Right lobe of liver (tissue), 6 donors: ENCODE data around the gene GABPA. TPM values are rescaled to one million over a fixed set of nuclear protein-coding genes. Genes with fewer than 3 reads are reported as not detected.

Experiments
- ATAC-seq, 4 donors: fragments of 200-7000 bp; cut with Tn5 transposase; one replicate each; pipeline ENCODE4 v1.9.1; 2020; ENCODE audit warnings: mild to moderate bottlenecking in 4 of 4, moderate library complexity in 4 of 4
- DNase-seq, 3 donors: peaks; one replicate each; pipeline ENCODE4 v3.0.0-alpha.2; 2020
- H3K27ac ChIP-seq, 3 donors: fragments of 200-600 bp; one replicate each; pipeline ENCODE4 v1.8.0; 2022
- H3K27me3 ChIP-seq, 2 donors: fragments of 200-600 bp; one replicate each; pipeline ENCODE4 v1.8.0; 2022
- H3K36me3 ChIP-seq, 4 donors: fragments of 200-600 bp; sonication (generic) in 1 of 4; one replicate each; pipeline versions ENCODE4 v1.5.1 to v1.8.0; 2017 to 2022; ENCODE audit warnings: control low read depth in 1 of 4
- H3K4me1 ChIP-seq, 4 donors: fragments of 200-600 bp; sonication (generic) in 1 of 4; one replicate each; pipeline versions ENCODE4 v1.5.1 to v1.8.0; 2017 to 2022; ENCODE audit warnings: control low read depth in 1 of 4
- H3K4me3 ChIP-seq, 3 donors: fragments of 200-600 bp; one replicate each; pipeline ENCODE4 v1.8.0; 2022
- H3K9me3 ChIP-seq, 4 donors: fragments of 200-600 bp; sonication (generic) in 1 of 4; one replicate each; pipeline versions ENCODE4 v1.5.1 to v1.8.0; 2017 to 2022; ENCODE audit warnings: control low read depth in 1 of 4
- POLR2A ChIP-seq: fragments of 450-650 bp; IDR thresholded peaks from one replicate; pipeline ENCODE4 v1.6.1; 2017; ENCODE audit warnings: antibody characterized with exemption, mild to moderate bottlenecking
- WGBS: methylation state at CpG from one replicate; pipeline ENCODE4 v1.1.6; 2018; ENCODE audit warnings: low coverage, low lambda C conversion rate; ENCODE audit not compliant: insufficient coverage; ENCODE audit errors: missing lambda C conversion rate; 5-methylcytosine and 5-hydroxymethylcytosine counted together
- intact Hi-C, 2 donors: fragments of 100-400 bp; cut with DNase I; formaldehyde crosslinking; loops; one replicate each; pipeline versions ENCODE4 v1.11.2 to v1.14.1; 2022
- total RNA-seq, 6 experiments: library from RNA; depleted of rRNA in 2 of 6; stranded (reverse); fragments of >200 nt in 2 of 6; fragmentation: NEBNext Ultra II Directional in 3 of 6; extraction: Animal tissue kit (Norgen Biotek cat#: 25700) in 3 of 6; gene quantifications; one replicate each; pipeline versions ENCODE4 v1.1.0 to v1.2.4, GENCODE V29; 2016 to 2023
- TF ChIP-seq, protein P1 (sequence below), 4 donors: fragments of 200-600 bp in 3 of 4; fragments of 450-650 bp in 1 of 4; IDR thresholded peaks; one replicate each; pipeline versions ENCODE4 v1.5.1 to v1.8.0; 2016 to 2022; ENCODE audit warnings: antibody characterized with exemption in 4 of 4, mild to moderate bottlenecking in 2 of 4
- donor health status: DM: no; HTN: yes; CAD: no.
- donor health status: DM: no; HTN: no; CAD: no.
- donor health status: DM: no; HTN: no; CAD: no.
- donor health status: DM: no; HTN: yes; CAD: no.
- donor health status: DM: no; HTN: yes; CAD: no.

GABPA gene
- total RNA-seq, 6 experiments from 2014 or later = 8.4 to 15.2 (median 12.3) TPM

DNA sequence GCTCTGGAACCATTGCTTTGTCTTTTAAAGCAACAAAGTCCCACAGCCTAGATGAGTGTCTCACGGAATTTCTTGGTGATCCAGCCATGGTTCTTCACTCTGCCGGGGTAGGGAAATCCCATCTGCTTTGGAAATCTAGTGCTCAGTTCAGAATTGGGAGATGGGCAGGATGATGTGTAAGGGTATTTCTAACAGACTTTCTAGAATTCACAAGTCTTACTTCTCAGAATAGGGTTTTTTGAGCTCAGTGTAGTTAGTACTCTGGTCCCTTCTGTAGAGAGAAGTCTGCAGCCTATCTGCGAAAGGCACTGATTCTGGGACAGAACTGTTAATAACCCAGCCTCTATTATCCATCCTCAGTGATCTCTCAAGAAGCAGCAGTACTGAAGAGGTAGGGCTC, 25.3 kb downstream of the GABPA start:
- Histone ChIP-seq H3K4me3 (no peak overlapping the region), H3K4me1 (no peaks in the 10 kb centered on the region), H3K9me3 (no peaks in the 10 kb centered on the region), H3K27ac (no peak overlapping the region), H3K27me3 (no peaks in the 10 kb centered on the region), H3K36me3 (peaks cover 0 to 63% (median 17%) of the 10 kb centered on the region in 4 donors)
- intact Hi-C loops = no loop called here
- DNase-seq (no peak), ATAC-seq (no peak)
- TF ChIP-seq, protein P1, sequence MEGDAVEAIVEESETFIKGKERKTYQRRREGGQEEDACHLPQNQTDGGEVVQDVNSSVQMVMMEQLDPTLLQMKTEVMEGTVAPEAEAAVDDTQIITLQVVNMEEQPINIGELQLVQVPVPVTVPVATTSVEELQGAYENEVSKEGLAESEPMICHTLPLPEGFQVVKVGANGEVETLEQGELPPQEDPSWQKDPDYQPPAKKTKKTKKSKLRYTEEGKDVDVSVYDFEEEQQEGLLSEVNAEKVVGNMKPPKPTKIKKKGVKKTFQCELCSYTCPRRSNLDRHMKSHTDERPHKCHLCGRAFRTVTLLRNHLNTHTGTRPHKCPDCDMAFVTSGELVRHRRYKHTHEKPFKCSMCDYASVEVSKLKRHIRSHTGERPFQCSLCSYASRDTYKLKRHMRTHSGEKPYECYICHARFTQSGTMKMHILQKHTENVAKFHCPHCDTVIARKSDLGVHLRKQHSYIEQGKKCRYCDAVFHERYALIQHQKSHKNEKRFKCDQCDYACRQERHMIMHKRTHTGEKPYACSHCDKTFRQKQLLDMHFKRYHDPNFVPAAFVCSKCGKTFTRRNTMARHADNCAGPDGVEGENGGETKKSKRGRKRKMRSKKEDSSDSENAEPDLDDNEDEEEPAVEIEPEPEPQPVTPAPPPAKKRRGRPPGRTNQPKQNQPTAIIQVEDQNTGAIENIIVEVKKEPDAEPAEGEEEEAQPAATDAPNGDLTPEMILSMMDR (IDR thresholded peaks at IDR 0.05) = no peak
- no peak for TF ChIP-seq POLR2A
- WGBS = 89% methylated on average over 3 of the region's 3 CpGs

DNA sequence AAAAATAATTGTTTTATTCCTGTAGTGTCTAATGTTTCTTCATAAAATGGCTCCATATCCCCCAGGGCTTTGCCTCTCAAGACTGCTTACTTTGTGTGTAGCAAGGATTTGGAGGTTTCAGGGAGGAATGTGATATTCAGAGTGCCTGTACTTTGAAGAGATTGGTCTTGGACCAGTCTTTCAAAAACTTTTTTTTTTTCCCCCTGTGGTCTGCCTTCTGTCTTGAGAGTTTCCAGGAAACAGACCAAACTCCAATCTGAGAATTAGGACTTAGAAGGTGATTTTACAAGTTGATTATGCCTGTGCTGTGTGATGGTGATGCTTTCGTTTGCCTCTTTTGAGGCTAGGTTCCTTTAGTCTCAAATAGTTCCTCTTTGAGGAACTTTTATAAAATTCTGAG, 25.9 kb downstream of the GABPA start:
- ATAC-seq (no peak), DNase-seq (no peak)
- 73% methylated on average over 1 of the region's 1 CpG for WGBS
- no peak overlapping the region for H3K4me3 ChIP-seq
- no peak overlapping the region for H3K27ac ChIP-seq
- no peaks in the 10 kb centered on the region for H3K27me3 ChIP-seq
- intact Hi-C loops = no loop called here
- no peaks in the 10 kb centered on the region for H3K4me1 ChIP-seq
- H3K9me3 ChIP-seq = no peaks in the 10 kb centered on the region
- peaks cover 0 to 69% (median 20%) of the 10 kb centered on the region in 4 donors for H3K36me3 ChIP-seq
- TF ChIP-seq, protein P1 (IDR thresholded peaks at IDR 0.05) = no peak
- no peak for TF ChIP-seq POLR2A

DNA sequence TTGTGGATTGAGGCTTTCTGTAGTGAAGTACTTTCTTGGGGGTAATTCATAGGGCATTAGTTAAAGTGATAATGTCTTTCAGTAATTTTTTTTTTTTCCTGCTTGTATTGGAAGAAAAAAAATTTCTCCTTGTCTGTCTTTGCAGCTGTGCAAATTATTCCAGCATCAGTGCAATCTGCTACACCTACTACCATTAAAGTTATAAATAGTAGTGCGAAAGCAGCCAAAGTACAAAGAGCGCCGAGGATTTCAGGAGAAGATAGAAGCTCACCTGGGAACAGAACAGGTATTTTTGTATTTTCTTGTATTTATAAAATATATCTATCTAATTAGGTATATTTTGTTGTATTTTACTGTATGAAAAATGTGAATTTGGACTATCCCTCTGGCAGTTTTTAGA, 29.3 kb downstream of the GABPA start:
- Histone ChIP-seq H3K27ac (no peak overlapping the region), H3K4me3 (no peak overlapping the region), H3K36me3 (peaks cover 0 to 68% (median 16%) of the 10 kb centered on the region in 4 donors), H3K27me3 (no peaks in the 10 kb centered on the region), H3K9me3 (no peaks in the 10 kb centered on the region), H3K4me1 (no peaks in the 10 kb centered on the region)
- no peak for DNase-seq
- intact Hi-C loops = no loop called here
- TF ChIP-seq, protein P1 (IDR thresholded peaks at IDR 0.05) = no peak
- TF ChIP-seq POLR2A = no peak
- 79% methylated on average over 3 of the region's 3 CpGs for WGBS
- no peak for ATAC-seq

DNA sequence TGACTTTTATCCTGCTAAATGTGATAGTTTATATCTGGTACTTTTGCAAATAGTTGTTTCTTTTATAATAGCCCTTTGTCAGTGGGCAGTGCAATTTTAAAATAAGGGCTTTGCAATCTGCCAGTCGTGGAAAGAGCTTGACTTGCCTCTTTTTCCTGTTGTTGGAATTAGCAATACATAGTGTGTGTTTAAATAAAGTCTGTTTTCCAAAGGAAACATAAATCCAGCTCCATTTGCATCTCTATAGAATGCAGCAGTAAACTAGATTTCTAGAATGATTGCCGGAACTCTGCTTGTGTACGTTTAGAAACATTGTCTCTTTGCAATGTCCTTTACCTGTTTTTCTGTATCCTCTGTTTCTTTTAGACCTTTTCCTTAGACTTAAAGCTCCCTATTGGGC, 33.1 kb downstream of the GABPA start:
- WGBS = 79% methylated on average over 3 of the region's 3 CpGs
- TF ChIP-seq, protein P1 (IDR thresholded peaks at IDR 0.05) = no peak
- no peak for TF ChIP-seq POLR2A
- no peak for DNase-seq
- Histone ChIP-seq H3K9me3 (no peaks in the 10 kb centered on the region), H3K4me3 (no peak overlapping the region), H3K4me1 (peaks cover 0 to 4% (median 0%) of the 10 kb centered on the region in 4 donors), H3K27me3 (no peaks in the 10 kb centered on the region), H3K36me3 (peaks cover 0 to 45% (median 6%) of the 10 kb centered on the region in 4 donors), H3K27ac (no peak overlapping the region)
- no peak for ATAC-seq
- intact Hi-C loops = no loop called here

DNA sequence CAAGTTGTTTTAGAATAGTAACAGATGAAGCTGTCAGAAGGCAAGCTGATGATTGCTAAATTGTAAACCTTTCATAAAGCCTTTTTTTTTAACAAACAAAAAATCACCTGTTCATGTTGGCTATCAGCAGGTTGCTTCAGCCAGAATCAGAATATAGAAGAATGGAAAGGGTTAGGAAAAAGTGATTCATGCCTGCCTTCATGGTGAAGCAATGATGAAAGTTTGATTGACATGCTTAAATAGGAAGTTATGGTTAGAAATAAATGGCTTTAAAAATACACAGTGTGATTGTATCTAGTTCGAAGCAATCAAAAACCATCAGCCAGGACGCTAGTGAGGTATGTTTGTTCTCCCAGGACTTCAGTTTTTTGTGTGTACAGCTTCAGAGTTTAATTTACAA, 37.9 kb downstream of the GABPA start:
- Histone ChIP-seq H3K27me3 (no peaks in the 10 kb centered on the region), H3K4me3 (no peak overlapping the region), H3K36me3 (peaks cover 0 to 11% (median 0%) of the 10 kb centered on the region in 4 donors), H3K9me3 (no peaks in the 10 kb centered on the region), H3K4me1 (peaks cover 0 to 4% (median 0%) of the 10 kb centered on the region in 4 donors), H3K27ac (no peak overlapping the region)
- peak in 1 of 4 donors; percentile 66 for ATAC-seq
- TF ChIP-seq, protein P1 (IDR thresholded peaks at IDR 0.05) = no peak
- TF ChIP-seq POLR2A = no peak
- WGBS = 9% methylated on average over 2 of the region's 2 CpGs
- intact Hi-C loops = no loop called here
- DNase-seq = no peak
